HepG2 (cell line): ENCODE measurements around the gene PC. TPM values are rescaled to one million over a fixed set of nuclear protein-coding genes. Genes with fewer than 3 reads are reported as not detected.

Source experiments
- ATAC-seq: fragments of 200-7000 bp; cut with Tn5 transposase; 3 replicates; pipeline ENCODE4 v1.9.1; 2020; ENCODE audit warnings: mild to moderate bottlenecking, moderate library complexity
- BruUV-seq: library from RNA; stranded (reverse); fragments of 400-500 nt; replicated peaks from 2 replicates; lab custom pipeline; 2021; lab: Mats Ljungman, UMichigan
- CTCF ChIA-PET: fragments of 300-600 bp; formaldehyde crosslinking; extraction: SDS; loops from one replicate; lab custom pipeline; 2021; ENCODE audit warnings: low total read pairs, inconsistent platforms, low intra/inter-chr PET ratio; lab: Yijun Ruan, JAX
- POLR2A ChIA-PET: fragments of 350-600 bp; sonication (Branson Sonifier 250); formaldehyde crosslinking; loops from one replicate; lab custom pipeline; 2020; ENCODE audit warnings: antibody characterized with exemption, inconsistent platforms; lab: Yijun Ruan, JAX
- DNase-seq: peaks from one replicate; pipeline ENCODE4 v3.0.0-alpha.2; 2015; ENCODE audit warnings: low spot score
- FAIRE-seq: peaks from 3 replicates; lab custom pipeline; 2011; peaks lifted over from hg19 to GRCh38; lab: Jason Lieb, UNC
- H2AFZ ChIP-seq: one replicate; pipeline ENCODE4 v1.6.1; 2011; ENCODE audit warnings: low read length, inconsistent platforms
- H3K27ac ChIP-seq: fragments of 300-600 bp; 3 replicates; pipeline ENCODE4 v1.8.0; 2011; ENCODE audit warnings: mixed run types, mild to moderate bottlenecking, mixed read lengths, low read length, inconsistent platforms; ENCODE audit not compliant: insufficient read depth; ENCODE audit errors: extremely low read length
- H3K27me3 ChIP-seq, 2 experiments: fragments of 200-600 bp in 1 of 2; 2 replicates in 1 of 2; 3 replicates in 1 of 2; pipeline versions ENCODE4 v1.6.0 to v1.8.0; 2011; ENCODE audit warnings: low read length in 2 of 2, mild to moderate bottlenecking in 2 of 2, moderate library complexity in 2 of 2, inconsistent platforms in 1 of 2; ENCODE audit not compliant: insufficient read depth in 2 of 2, control insufficient read depth in 1 of 2
- H3K36me3 ChIP-seq, 2 experiments: fragments of 200-600 bp in 1 of 2; replicated peaks in 1 of 2; 2 replicates in 1 of 2; 3 replicates in 1 of 2; pipeline versions ENCODE4 v1.5.1 to v1.8.0; 2011; ENCODE audit warnings: low read length in 2 of 2, inconsistent platforms in 1 of 2; ENCODE audit not compliant: insufficient read depth in 2 of 2, control insufficient read depth in 1 of 2
- H3K4me1 ChIP-seq: 2 replicates; pipeline ENCODE4 v1.5.1; 2012; ENCODE audit warnings: low read length, inconsistent platforms; ENCODE audit not compliant: insufficient read depth
- H3K4me2 ChIP-seq: 2 replicates; pipeline ENCODE4 v1.6.0; 2011; ENCODE audit warnings: low read depth, low read length, inconsistent platforms
- H3K4me3 ChIP-seq, 3 experiments: fragments of 200-600 bp in 1 of 3; sonication (generic), shearing (Covaris generic) in 1 of 3; replicated peaks in 1 of 3; 2 replicates each; pipeline ENCODE4 v1.5.1; 2011 to 2016; ENCODE audit warnings: low read length in 3 of 3, inconsistent platforms in 2 of 3, low read depth in 2 of 3, mild to moderate bottlenecking in 2 of 3, control low read depth in 1 of 3, mixed read lengths in 1 of 3; ENCODE audit not compliant: insufficient read depth in 1 of 3
- H3K79me2 ChIP-seq: one replicate; pipeline ENCODE4 v1.6.1; 2011; ENCODE audit warnings: low read length, inconsistent platforms; ENCODE audit not compliant: insufficient read depth
- H3K9ac ChIP-seq: 2 replicates; pipeline ENCODE4 v1.6.0; 2011; ENCODE audit warnings: mild to moderate bottlenecking, low read depth, low read length, inconsistent platforms; ENCODE audit not compliant: insufficient read depth
- H3K9me3 ChIP-seq: 2 replicates; pipeline ENCODE4 v1.5.1; 2012; ENCODE audit warnings: mild to moderate bottlenecking, low read length
- H4K20me1 ChIP-seq: 2 replicates; pipeline ENCODE4 v1.6.0; 2011; ENCODE audit warnings: inconsistent platforms, mild to moderate bottlenecking, low read length, moderate library complexity; ENCODE audit not compliant: insufficient read depth
- GATA4 ChIP-seq: sonication (generic); IDR thresholded peaks from 2 replicates; pipeline ENCODE4 v1.6.1; 2016; ENCODE audit warnings: antibody characterized with exemption, low read depth, borderline replicate concordance
- HDAC2 ChIP-seq: sonication (generic); formaldehyde crosslinking; IDR thresholded peaks from 2 replicates; pipeline ENCODE4 v1.4.0; 2020; ENCODE audit warnings: missing genetic modification reagents
- NAIF1 ChIP-seq: sonication (generic); formaldehyde crosslinking; IDR thresholded peaks from 2 replicates; pipeline ENCODE4 v1.5.0; 2020; ENCODE audit warnings: mild to moderate bottlenecking, missing genetic modification reagents, borderline replicate concordance
- POLR2G ChIP-seq: fragments of 200-400 bp; formaldehyde crosslinking; IDR thresholded peaks from 2 replicates; pipeline ENCODE4 v1.6.1; 2018; ENCODE audit warnings: mild to moderate bottlenecking, low read depth, low read length, moderate library complexity
- RBM22 ChIP-seq: fragments of 200-400 bp; formaldehyde crosslinking; optimal IDR thresholded peaks from 2 replicates; pipeline ENCODE3; 2017; ENCODE audit warnings: mild to moderate bottlenecking, low read length, moderate library complexity
- RERE ChIP-seq: IDR thresholded peaks from 2 replicates; pipeline ENCODE4 v1.6.1; 2016; ENCODE audit warnings: low read depth, missing genetic modification reagents, missing compliant biosample characterization
- SMAD1 ChIP-seq: sonication (generic); formaldehyde crosslinking; IDR thresholded peaks from 2 replicates; pipeline ENCODE4 v1.4.0; 2020; ENCODE audit warnings: missing genetic modification reagents, low read depth, mild to moderate bottlenecking, borderline replicate concordance
- TEF ChIP-seq: sonication (generic); formaldehyde crosslinking; IDR thresholded peaks from 2 replicates; pipeline ENCODE4 v1.5.0; 2020; ENCODE audit warnings: missing genetic modification reagents
- ZFP37 ChIP-seq: sonication (generic); formaldehyde crosslinking; IDR thresholded peaks from 2 replicates; pipeline ENCODE4 v1.4.0; 2020; ENCODE audit warnings: missing genetic modification reagents, borderline replicate concordance
- ZNF12 ChIP-seq: sonication (generic); formaldehyde crosslinking; IDR thresholded peaks from 2 replicates; pipeline ENCODE4 v1.5.0; 2020; ENCODE audit warnings: missing genetic modification reagents
- ZNF17 ChIP-seq: sonication (generic); formaldehyde crosslinking; IDR thresholded peaks from 2 replicates; pipeline ENCODE4 v1.5.0; 2020; ENCODE audit warnings: mild to moderate bottlenecking, missing genetic modification reagents
- ZNF432 ChIP-seq: sonication (generic); formaldehyde crosslinking; IDR thresholded peaks from 2 replicates; pipeline ENCODE4 v1.5.0; 2020; ENCODE audit warnings: missing genetic modification reagents, mild to moderate bottlenecking, borderline replicate concordance
- WGBS: methylation state at CpG from one replicate; pipeline ENCODE4 v1.1.6; 2017; ENCODE audit warnings: low lambda C conversion rate; 5-methylcytosine and 5-hydroxymethylcytosine counted together
- in situ Hi-C: cut with HindIII; loops from 2 replicates; pipeline ENCODE4 v1.10.0; 2017; ENCODE audit warnings: low pct_unique_long_range_greater_than_20kb; ENCODE audit not compliant: extremely low pct_ligation_motif_present
- intact Hi-C: fragments of 100-400 bp; cut with micrococcal nuclease; formaldehyde crosslinking; loops from one replicate; pipeline ENCODE4 v1.10.0; 2022; ENCODE audit not compliant: unreplicated experiment
- polyA plus RNA-seq, 8 experiments: library from polyadenylated mRNA; depleted of rRNA in 3 of 8; stranded (reverse) in 7 of 8; unstranded in 1 of 8; fragments of >200 nt; fragmentation: Illumina TruSeq in 4 of 8; extraction: Trizol in 4 of 8; gene quantifications; 2 replicates each; pipeline versions ENCODE4 v1.2.1 to v1.2.3, GENCODE V29; 2011 to 2016; ENCODE audit warnings: low read depth in 4 of 8, missing spikeins in 1 of 8, mixed read lengths in 1 of 8; ENCODE audit not compliant: insufficient read depth in 1 of 8
- total RNA-seq, 5 experiments: library from RNA; depleted of rRNA; stranded (reverse); fragments of >200 nt; fragmentation: Illumina TruSeq; extraction: Trizol; gene quantifications; 2 replicates each; pipeline ENCODE4 v1.2.3, GENCODE V29; 2016; ENCODE audit warnings: low read depth in 1 of 5
- TF ChIP-seq, protein P1 (sequence below): sonication (generic); formaldehyde crosslinking; IDR thresholded peaks from 2 replicates; pipeline ENCODE4 v1.8.0; 2022; ENCODE audit warnings: missing genetic modification reagents, low read depth, mild to moderate bottlenecking, borderline replicate concordance

The PC gene
- total and polyA plus RNA-seq, 2 of the 13 experiments (the other 11 are each of a cell fraction or from before 2014, with no cell fraction given), result 29.0 to 39.0 TPM

DNA sequence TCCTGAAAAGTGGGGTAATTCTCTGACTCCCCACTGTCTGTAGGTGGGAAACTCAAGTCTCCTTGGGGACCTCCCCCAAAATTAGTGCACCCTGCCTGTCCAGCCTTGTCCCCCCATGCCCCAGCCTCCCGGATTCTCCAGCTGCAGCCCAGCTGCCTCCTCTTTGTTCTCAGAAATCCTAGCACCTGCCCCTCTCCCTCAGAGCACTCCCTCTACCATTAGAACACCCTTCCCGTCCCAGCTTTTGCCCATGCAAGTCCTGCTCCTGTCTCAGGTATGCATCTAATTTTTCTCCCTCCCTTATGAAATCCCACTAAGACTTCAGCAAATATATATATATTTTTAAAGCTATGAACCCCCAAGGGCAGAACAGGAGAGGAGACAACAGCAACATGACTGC is 64.0 kb downstream of the PC start:
- Histone ChIP-seq H3K4me1 (peaks cover 43% of the 10 kb centered on the region), H3K27me3 (no peaks in the 10 kb centered on the region), H3K9ac (no peak overlapping the region), H4K20me1 (no peaks in the 10 kb centered on the region), H3K4me2 (no peak overlapping the region), H3K9me3 (no peaks in the 10 kb centered on the region), H2AFZ (no peak overlapping the region), H3K79me2 (peaks cover 34% of the 10 kb centered on the region), H3K36me3 (peaks cover 1 to 6% of the 10 kb centered on the region in 2 experiments; a peak in 3 of 5 replicates), H3K27ac (no peak overlapping the region), H3K4me3 (no peak overlapping the region)
- TF ChIP-seq SMAD1, result no peak
- no peak for TF ChIP-seq ZNF432 (CRISPR knock-in tag)
- no peak for TF ChIP-seq GATA4
- TF ChIP-seq POLR2G, result no peak
- no peak for TF ChIP-seq RBM22
- TF ChIP-seq HDAC2 (CRISPR knock-in tag), result no peak
- ATAC-seq (no peak), FAIRE-seq (no peak), DNase-seq (no peak)
- no TSS peak for BruUV-seq
- ChIA-PET CTCF (no interaction called here), POLR2A (interaction anchor here (2.7 kb wide), 1 partner anchor 8 kb away, joined by 18 read pairs; no protein-coding TSS in a partner anchor)
- WGBS, result 97% methylated on average over 2 of the region's 2 CpGs
- in situ Hi-C loops, result no loop called here
- intact Hi-C loops, result no loop called here

DNA sequence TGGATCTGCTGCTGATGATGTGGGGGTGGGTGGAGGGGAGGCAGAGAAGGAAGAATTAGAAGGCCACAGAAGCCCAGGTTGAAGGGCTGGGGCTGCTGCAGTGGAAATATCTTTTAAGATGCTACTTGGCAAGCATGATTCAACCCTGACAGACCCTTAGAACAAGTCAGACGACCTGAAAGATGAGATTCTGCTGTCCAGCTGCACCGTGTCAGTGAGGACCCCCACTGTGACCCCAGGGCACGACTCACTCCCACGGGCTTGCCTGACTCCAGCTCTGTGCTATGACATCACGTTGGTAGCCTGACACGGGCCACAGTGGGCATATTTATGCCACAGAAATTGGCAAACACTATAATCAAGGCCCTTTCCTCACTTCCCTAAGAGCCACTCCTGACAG is 65.3 kb downstream of the PC start:
- no peak overlapping the region for H3K27ac ChIP-seq
- no peak overlapping the region for H3K4me3 ChIP-seq
- H3K9me3 ChIP-seq, result no peaks in the 10 kb centered on the region
- BruUV-seq, result no TSS peak
- no peak overlapping the region for H2AFZ ChIP-seq
- peaks cover 33% of the 10 kb centered on the region for H3K79me2 ChIP-seq
- DNase-seq (no peak), FAIRE-seq (no peak), ATAC-seq (no peak)
- POLR2A ChIA-PET, result interaction anchor here (1.0 to 2.7 kb wide), 2 partner anchors 9 to 14 kb away, joined by 4 to 18 read pairs; no protein-coding TSS in a partner anchor
- intact Hi-C loops (no loop called here), in situ Hi-C loops (no loop called here)
- 96% methylated on average over 4 of the region's 6 CpGs for WGBS
- H3K36me3 ChIP-seq, result peaks cover 1 to 13% of the 10 kb centered on the region in 2 experiments; a peak in 2 of 5 replicates
- CTCF ChIA-PET, result no interaction called here
- H4K20me1 ChIP-seq, result no peaks in the 10 kb centered on the region
- no peak overlapping the region for H3K9ac ChIP-seq
- H3K4me2 ChIP-seq, result no peak overlapping the region
- peaks cover 41% of the 10 kb centered on the region for H3K4me1 ChIP-seq
- H3K27me3 ChIP-seq, result no peaks in the 10 kb centered on the region
- TF ChIP-seq, protein P1, sequence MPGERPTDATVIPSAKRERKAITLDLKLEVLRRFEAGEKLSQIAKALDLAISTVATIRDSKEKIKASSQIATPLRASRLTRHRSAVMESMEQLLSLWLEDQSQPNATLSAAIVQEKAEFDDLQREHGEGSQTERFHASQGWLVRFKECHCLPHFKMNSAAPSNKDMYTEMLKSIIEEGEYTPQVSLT (CRISPR knock-in tag), result no peak
- TF ChIP-seq NAIF1 (CRISPR knock-in tag) (no peak), ZFP37 (CRISPR knock-in tag) (no peak), TEF (CRISPR knock-in tag) (no peak), ZNF12 (CRISPR knock-in tag) (no peak), ZNF17 (CRISPR knock-in tag) (no peak), RERE (no peak)
